IPS-18a (cell line): ENCODE data around the gene PLEKHG3.

Experiments used
- H3K27ac ChIP-seq: one replicate; pipeline ENCODE4 v1.5.1; 2013; ENCODE audit warnings: low read length
- H3K27me3 ChIP-seq: one replicate; pipeline ENCODE4 v1.6.1; 2013; ENCODE audit warnings: mild to moderate bottlenecking, low read length; ENCODE audit not compliant: control insufficient read depth, insufficient read depth
- H3K36me3 ChIP-seq: one replicate; pipeline ENCODE4 v1.6.1; 2013; ENCODE audit warnings: low read depth, low read length; ENCODE audit not compliant: control insufficient read depth
- H3K4me1 ChIP-seq: one replicate; pipeline ENCODE4 v1.6.1; 2013; ENCODE audit warnings: low read depth, low read length; ENCODE audit not compliant: control insufficient read depth
- H3K4me3 ChIP-seq: one replicate; pipeline ENCODE4 v1.5.1; 2013; ENCODE audit warnings: low read length
- H3K9ac ChIP-seq: one replicate; pipeline ENCODE4 v1.6.1; 2013; ENCODE audit warnings: mild to moderate bottlenecking, low read length, moderate library complexity
- H3K9me3 ChIP-seq: one replicate; pipeline ENCODE4 v1.6.1; 2013; ENCODE audit warnings: low read depth, low read length; ENCODE audit not compliant: control insufficient read depth

PLEKHG3 gene

DNA sequence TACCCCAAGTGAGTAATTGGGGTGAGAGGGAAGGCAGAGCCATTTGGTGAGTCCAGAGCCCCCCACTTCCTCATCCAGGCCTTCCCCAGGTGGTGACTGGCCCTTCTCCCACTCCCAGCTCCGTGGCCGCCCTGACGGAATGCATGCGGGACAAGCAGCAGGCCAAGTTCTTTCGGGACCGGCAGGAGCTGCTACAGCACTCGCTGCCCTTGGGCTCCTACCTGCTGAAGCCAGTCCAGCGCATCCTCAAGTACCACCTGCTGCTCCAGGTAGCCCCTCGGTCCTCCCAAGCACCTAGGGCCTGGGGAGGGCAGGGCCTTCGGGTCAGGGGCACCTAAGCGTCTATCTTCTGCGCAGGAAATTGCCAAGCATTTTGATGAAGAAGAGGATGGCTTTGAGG, 26.5 kb downstream of the PLEKHG3 start:
- H3K36me3 ChIP-seq = peaks cover 57% of the 10 kb centered on the region
- no peak overlapping the region for H3K27ac ChIP-seq
- H3K27me3 ChIP-seq = no peaks in the 10 kb centered on the region
- no peaks in the 10 kb centered on the region for H3K9me3 ChIP-seq
- peaks cover 12% of the 10 kb centered on the region for H3K4me1 ChIP-seq
- H3K9ac ChIP-seq = no peak overlapping the region
- H3K4me3 ChIP-seq = no peak overlapping the region

GRCh38 chr14:64731141-64731581, 26.9 kb downstream of the PLEKHG3 start:
- Histone ChIP-seq H3K27ac (no peak overlapping the region), H3K27me3 (no peaks in the 10 kb centered on the region), H3K9ac (no peak overlapping the region), H3K4me1 (peaks cover 10% of the 10 kb centered on the region), H3K36me3 (peaks cover 57% of the 10 kb centered on the region), H3K4me3 (no peak overlapping the region), H3K9me3 (no peaks in the 10 kb centered on the region)

DNA sequence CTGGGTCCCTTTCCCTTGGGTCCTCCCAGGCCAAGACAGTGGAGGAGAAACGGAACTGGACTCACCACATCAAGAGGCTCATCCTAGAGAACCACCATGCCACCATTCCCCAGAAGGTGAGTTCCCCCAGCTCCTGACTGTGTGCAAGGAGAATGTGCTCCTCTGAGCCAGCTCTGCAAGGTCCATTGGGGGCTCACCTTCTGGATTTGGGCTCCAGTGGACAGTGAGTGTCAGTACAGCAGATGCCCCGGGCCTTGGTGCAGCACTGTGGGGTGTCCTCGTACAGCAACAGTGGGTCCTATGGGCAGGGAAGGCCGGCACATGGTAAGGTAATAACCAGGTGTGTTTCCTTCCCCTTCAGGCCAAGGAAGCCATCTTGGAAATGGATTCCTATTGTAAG, 27.8 kb downstream of the PLEKHG3 start:
- no peak overlapping the region for H3K9ac ChIP-seq
- H3K9me3 ChIP-seq = no peaks in the 10 kb centered on the region
- peaks cover 9% of the 10 kb centered on the region for H3K4me1 ChIP-seq
- no peak overlapping the region for H3K4me3 ChIP-seq
- no peak overlapping the region for H3K27ac ChIP-seq
- H3K27me3 ChIP-seq = no peaks in the 10 kb centered on the region
- H3K36me3 ChIP-seq = peaks cover 58% of the 10 kb centered on the region

- H3K4me1 ChIP-seq = peaks cover 9% of the 10 kb centered on the region
- H3K4me3 ChIP-seq = no peak overlapping the region
- no peak overlapping the region for H3K9ac ChIP-seq
- no peaks in the 10 kb centered on the region for H3K9me3 ChIP-seq
- no peaks in the 10 kb centered on the region for H3K27me3 ChIP-seq
- H3K27ac ChIP-seq = no peak overlapping the region
- peaks cover 64% of the 10 kb centered on the region for H3K36me3 ChIP-seq
Measured at GRCh38 chr14:64732536-64733120, 28.4 kb downstream of the PLEKHG3 start.

GRCh38 chr14:64733321-64733720, 29.1 kb downstream of the PLEKHG3 start:
- Histone ChIP-seq H3K27ac (no peak overlapping the region), H3K9me3 (no peaks in the 10 kb centered on the region), H3K4me1 (peaks cover 9% of the 10 kb centered on the region), H3K4me3 (no peak overlapping the region), H3K27me3 (no peaks in the 10 kb centered on the region), H3K36me3 (peaks cover 59% of the 10 kb centered on the region), H3K9ac (no peak overlapping the region)

- no peak overlapping the region for H3K9ac ChIP-seq
- peaks cover 59% of the 10 kb centered on the region for H3K36me3 ChIP-seq
- H3K4me3 ChIP-seq = no peak overlapping the region
- H3K9me3 ChIP-seq = no peaks in the 10 kb centered on the region
- peaks cover 9% of the 10 kb centered on the region for H3K4me1 ChIP-seq
- H3K27ac ChIP-seq = no peak overlapping the region
- H3K27me3 ChIP-seq = no peaks in the 10 kb centered on the region
Measured at GRCh38 chr14:64733899-64734298, 29.7 kb downstream of the PLEKHG3 start.

GRCh38 chr14:64734990-64735389, 30.8 kb downstream of the PLEKHG3 start:
- Histone ChIP-seq H3K9me3 (no peaks in the 10 kb centered on the region), H3K27ac (no peak overlapping the region), H3K4me1 (peaks cover 9% of the 10 kb centered on the region), H3K4me3 (no peak overlapping the region), H3K9ac (no peak overlapping the region), H3K27me3 (no peaks in the 10 kb centered on the region), H3K36me3 (peaks cover 64% of the 10 kb centered on the region)

DNA sequence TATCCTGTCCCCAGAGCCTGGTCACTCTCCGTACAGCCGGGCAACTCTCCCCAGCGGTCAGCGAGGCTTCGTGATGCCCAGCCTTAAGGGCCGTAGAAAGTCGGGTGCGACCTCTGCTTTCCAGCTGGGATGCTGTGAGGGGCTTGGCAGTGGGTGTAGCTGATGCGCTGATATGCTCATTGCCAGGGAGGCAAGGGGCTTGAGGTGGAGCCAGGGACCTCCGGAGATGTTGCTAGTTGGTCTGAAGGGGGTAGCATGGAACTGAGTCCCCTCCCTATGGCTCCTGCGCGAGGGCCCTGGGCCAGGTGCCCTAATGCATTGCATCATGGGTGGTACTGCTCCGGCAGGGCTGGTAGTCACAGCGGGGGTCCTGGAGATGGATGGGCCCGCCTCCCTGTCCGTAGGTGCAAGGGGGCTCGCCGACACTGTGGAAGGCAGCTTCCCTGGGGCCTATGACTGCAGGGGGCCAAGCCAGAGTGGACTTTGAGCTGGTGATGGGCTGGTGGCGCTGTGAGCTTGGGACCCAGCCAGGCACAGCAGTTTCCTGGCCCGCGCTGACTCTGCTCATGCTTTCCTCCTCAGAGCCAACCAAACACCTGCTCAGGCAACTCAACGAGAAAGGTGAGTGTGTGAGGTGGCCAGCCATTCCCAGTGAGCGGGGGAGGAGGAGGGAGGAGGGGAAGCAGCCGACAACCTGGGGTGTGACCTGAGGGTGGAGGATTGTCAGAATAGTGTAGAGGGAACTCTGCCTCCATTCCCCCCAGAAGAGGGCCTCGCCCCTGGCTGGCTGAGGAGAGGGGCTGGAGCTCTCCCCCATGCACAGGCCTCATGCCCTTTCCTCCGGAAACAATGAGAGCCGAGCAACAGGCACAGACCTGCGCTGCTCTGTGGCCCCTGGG, 32.3 kb downstream of the PLEKHG3 start:
- H3K27me3 ChIP-seq = no peaks in the 10 kb centered on the region
- H3K4me1 ChIP-seq = peaks cover 9% of the 10 kb centered on the region
- peaks cover 64% of the 10 kb centered on the region for H3K36me3 ChIP-seq
- no peak overlapping the region for H3K9ac ChIP-seq
- no peak overlapping the region for H3K4me3 ChIP-seq
- H3K27ac ChIP-seq = no peak overlapping the region
- no peaks in the 10 kb centered on the region for H3K9me3 ChIP-seq

DNA sequence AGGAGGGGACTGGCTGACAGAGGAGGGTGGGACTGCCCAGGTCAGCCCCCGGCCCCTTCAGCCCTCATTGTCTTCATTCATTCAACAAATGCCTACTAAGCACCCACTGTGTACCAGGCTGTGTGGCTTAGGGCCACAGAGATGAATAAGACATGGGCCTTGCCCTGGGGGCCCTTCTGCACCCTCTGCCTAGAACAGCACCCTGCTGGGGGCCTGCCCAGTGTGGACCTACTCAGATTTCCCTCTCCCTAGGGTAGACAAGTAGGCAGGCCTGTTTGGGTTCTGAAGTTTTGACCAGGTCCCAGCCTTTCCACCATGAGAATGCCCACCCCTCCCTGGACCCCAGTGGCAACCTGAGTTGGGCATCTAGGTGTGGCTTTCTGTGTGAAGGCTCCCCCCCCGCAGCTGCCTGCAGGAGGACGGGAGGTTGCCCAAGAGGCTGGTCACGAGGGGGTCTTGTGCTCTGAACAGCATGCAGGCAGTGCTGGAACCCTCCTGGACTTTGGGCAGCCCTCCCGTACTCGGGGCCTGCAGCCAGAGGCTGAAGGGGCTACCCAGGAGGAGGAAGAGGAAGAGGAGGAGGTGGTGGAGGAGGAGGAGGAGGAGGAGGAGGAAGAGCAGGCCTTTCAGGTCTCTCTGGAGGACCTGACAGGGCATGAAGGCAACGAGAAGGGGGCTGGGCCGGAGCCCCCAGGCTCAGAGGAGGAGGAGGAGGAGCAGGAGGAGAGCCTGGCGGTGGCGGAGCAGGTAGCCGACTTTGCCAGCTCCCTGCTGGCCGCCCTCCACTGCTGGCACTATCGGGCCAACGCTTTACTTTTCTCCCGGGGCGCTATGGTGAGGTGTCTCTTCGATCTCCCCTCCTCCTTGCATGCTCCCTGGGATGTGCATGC, 33.4 kb downstream of the PLEKHG3 start:
- Histone ChIP-seq H3K9me3 (no peaks in the 10 kb centered on the region), H3K27me3 (no peaks in the 10 kb centered on the region), H3K4me1 (peaks cover 9% of the 10 kb centered on the region), H3K9ac (no peak overlapping the region), H3K4me3 (no peak overlapping the region), H3K36me3 (peaks cover 64% of the 10 kb centered on the region), H3K27ac (no peak overlapping the region)

DNA sequence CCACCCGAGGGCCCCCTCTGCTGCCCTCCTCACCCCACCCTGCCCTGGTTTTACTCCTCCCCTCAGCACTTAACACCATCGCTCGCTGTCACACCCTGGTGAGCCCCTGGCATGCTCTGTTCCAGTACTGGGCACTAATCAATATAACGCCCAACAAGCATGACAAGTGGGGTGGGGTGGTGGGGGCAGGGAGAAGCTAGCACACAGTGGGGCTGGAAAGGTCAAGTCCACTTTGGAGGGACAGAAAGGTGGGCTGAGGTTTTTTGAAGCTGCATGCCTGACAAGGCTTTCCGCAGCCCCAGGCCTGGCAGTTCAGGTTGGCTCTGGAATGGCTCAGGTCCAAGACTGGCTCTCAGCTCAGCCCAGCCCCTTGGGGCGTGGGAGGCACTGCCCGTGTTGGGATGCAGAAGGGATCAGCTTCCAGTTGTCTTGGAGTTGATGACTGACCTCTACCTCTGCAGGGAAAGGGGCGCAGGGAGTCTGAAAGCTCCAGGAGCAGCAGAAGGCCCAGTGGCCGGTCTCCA, 34.1 kb downstream of the PLEKHG3 start:
- Histone ChIP-seq H3K9ac (no peak overlapping the region), H3K4me3 (no peak overlapping the region), H3K27ac (no peak overlapping the region), H3K4me1 (peaks cover 9% of the 10 kb centered on the region), H3K9me3 (no peaks in the 10 kb centered on the region), H3K27me3 (no peaks in the 10 kb centered on the region), H3K36me3 (peaks cover 67% of the 10 kb centered on the region)

DNA sequence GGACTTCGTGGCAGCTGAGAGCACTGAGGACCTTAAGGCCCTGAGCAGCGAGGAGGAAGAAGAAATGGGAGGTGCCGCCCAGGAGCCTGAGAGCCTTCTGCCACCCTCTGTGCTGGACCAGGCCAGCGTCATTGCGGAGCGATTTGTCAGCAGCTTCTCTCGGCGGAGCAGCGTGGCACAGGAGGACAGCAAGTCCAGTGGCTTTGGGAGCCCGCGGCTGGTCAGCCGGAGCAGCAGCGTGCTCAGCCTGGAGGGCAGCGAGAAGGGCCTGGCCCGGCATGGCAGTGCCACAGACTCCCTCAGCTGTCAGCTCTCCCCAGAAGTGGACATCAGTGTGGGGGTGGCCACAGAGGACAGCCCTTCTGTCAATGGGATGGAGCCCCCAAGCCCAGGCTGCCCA, 37.0 kb downstream of the PLEKHG3 start:
- peaks cover 76% of the 10 kb centered on the region for H3K36me3 ChIP-seq
- peaks cover 5% of the 10 kb centered on the region for H3K4me1 ChIP-seq
- H3K4me3 ChIP-seq = no peak overlapping the region

More for the DNA sequence above, 37.0 kb downstream of the PLEKHG3 start:
- H3K9me3 ChIP-seq = no peaks in the 10 kb centered on the region
- no peaks in the 10 kb centered on the region for H3K27me3 ChIP-seq
- no peak overlapping the region for H3K9ac ChIP-seq
- no peak overlapping the region for H3K27ac ChIP-seq
